Measurements from ENCODE around the gene CDH23.

DNA sequence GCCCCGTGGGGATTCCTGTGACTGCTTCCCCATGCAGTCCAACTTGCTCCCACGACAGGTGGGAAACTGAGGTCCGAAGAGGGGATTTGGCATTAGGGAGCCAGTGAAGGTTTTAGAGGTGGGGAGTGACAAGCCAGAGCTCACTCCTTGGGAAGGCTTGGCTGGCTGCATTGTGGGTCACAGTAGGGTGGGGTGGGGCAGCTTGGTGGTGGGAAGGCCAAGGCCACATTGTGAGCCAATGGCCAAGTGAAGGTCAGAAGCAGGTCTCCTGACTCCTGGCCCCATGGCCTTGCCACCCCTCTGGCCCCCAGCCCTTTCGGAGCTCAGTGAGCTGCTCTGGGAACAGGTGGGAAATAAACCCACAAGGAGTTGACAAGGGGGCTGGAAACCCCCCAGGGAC lies 320.3 kb downstream of the CDH23 start:
- TF ChIP-seq BHLHE40 (IDR thresholded peaks at IDR 0.05; ENCODE audit: borderline replicate concordance) (no peak), ELF4 (IDR thresholded peaks at IDR 0.05) (no peak), NFRKB (IDR thresholded peaks at IDR 0.05) (no peak), SP1 (IDR thresholded peaks at IDR 0.05) (no peak), ARNT (IDR thresholded peaks at IDR 0.05) (no peak), SUZ12 (IDR thresholded peaks at IDR 0.05) (no peak), ZNF384 (IDR thresholded peaks at IDR 0.05) (no peak), FOXM1 (IDR thresholded peaks at IDR 0.05; ENCODE audit: borderline replicate concordance) (no peak)

All from HEK293T (cell line).